ENCODE measurements around the gene NAALADL2. TPM values are rescaled to one million over a fixed set of nuclear protein-coding genes. Genes with fewer than 3 reads are reported as not detected.

Gene NAALADL2
- total RNA-seq, 1 donor from 2014 or later, result 1.1 TPM

GRCh38 chr3:175288621-175289020, 429.5 kb downstream of the NAALADL2 start:
- DNase-seq (ENCODE audit: low read depth) (no peak), FAIRE-seq (no peak)
- no peaks in the 10 kb centered on the region for H3K27me3 ChIP-seq (ENCODE audit: control insufficient read depth, insufficient read depth, low read length)
- no peak for TF ChIP-seq CTCF (IDR thresholded peaks at IDR 0.05; ENCODE audit: insufficient read depth, low read length, severe bottlenecking)
- no peak overlapping the region for H3K4me3 ChIP-seq (ENCODE audit: low read depth, low read length)
- H3K36me3 ChIP-seq (ENCODE audit: control insufficient read depth, insufficient read depth, low read length), result no peaks in the 10 kb centered on the region

GRCh38 chr3:175294793-175295192, 435.7 kb downstream of the NAALADL2 start:
- FAIRE-seq (no peak), DNase-seq (ENCODE audit: low read depth) (no peak)
- Histone ChIP-seq H3K27me3 (ENCODE audit: control insufficient read depth, insufficient read depth, low read length) (no peaks in the 10 kb centered on the region), H3K4me3 (ENCODE audit: low read depth, low read length) (no peak overlapping the region), H3K36me3 (ENCODE audit: control insufficient read depth, insufficient read depth, low read length) (no peaks in the 10 kb centered on the region)
- no peak for TF ChIP-seq CTCF (IDR thresholded peaks at IDR 0.05; ENCODE audit: insufficient read depth, low read length, severe bottlenecking)

- DNase-seq (ENCODE audit: low read depth) (no peak), FAIRE-seq (no peak)
- Histone ChIP-seq H3K4me3 (ENCODE audit: low read depth, low read length) (no peak overlapping the region), H3K36me3 (ENCODE audit: control insufficient read depth, insufficient read depth, low read length) (no peaks in the 10 kb centered on the region), H3K27me3 (ENCODE audit: control insufficient read depth, insufficient read depth, low read length) (no peaks in the 10 kb centered on the region)
- TF ChIP-seq CTCF (IDR thresholded peaks at IDR 0.05; ENCODE audit: insufficient read depth, low read length, severe bottlenecking), result no peak
These were observed 436.4 kb downstream of the NAALADL2 start for GRCh38 chr3:175295248-175296130.

GRCh38 chr3:175297216-175297615, 438.1 kb downstream of the NAALADL2 start:
- Histone ChIP-seq H3K27me3 (ENCODE audit: control insufficient read depth, insufficient read depth, low read length) (no peaks in the 10 kb centered on the region), H3K4me3 (ENCODE audit: low read depth, low read length) (no peak overlapping the region), H3K36me3 (ENCODE audit: control insufficient read depth, insufficient read depth, low read length) (no peaks in the 10 kb centered on the region)
- no peak for FAIRE-seq
- no peak for DNase-seq (ENCODE audit: low read depth)
- no peak for TF ChIP-seq CTCF (IDR thresholded peaks at IDR 0.05; ENCODE audit: insufficient read depth, low read length, severe bottlenecking)

GRCh38 chr3:175301741-175302140, 442.6 kb downstream of the NAALADL2 start:
- no peak for FAIRE-seq
- TF ChIP-seq CTCF (IDR thresholded peaks at IDR 0.05; ENCODE audit: insufficient read depth, low read length, severe bottlenecking), result no peak
- no peak for DNase-seq (ENCODE audit: low read depth)
- Histone ChIP-seq H3K36me3 (ENCODE audit: control insufficient read depth, insufficient read depth, low read length) (no peaks in the 10 kb centered on the region), H3K4me3 (ENCODE audit: low read depth, low read length) (no peak overlapping the region), H3K27me3 (ENCODE audit: control insufficient read depth, insufficient read depth, low read length) (no peaks in the 10 kb centered on the region)

All from bronchial epithelial cell (primary cell).